Measurements from ENCODE around the gene FRMPD2. TPM values are rescaled to one million over a fixed set of nuclear protein-coding genes. Genes with fewer than 3 reads are reported as not detected.
"Not testable (repeated sequence)": the region's sequence is repeated elsewhere in the genome, so short reads cannot be mapped to it uniquely, and the experiment has no call there.

The FRMPD2 gene
- total RNA-seq, 1 donor from 2014 or later, result under 0.01 TPM

- no peak for DNase-seq (ENCODE audit: low read depth in 2 of 2)
Measured at GRCh38 chr10:48233559-48234005, 40.9 kb downstream of the FRMPD2 start.

GRCh38 chr10:48232717-48233447 is 41.6 kb downstream of the FRMPD2 start:
- no peak for DNase-seq (ENCODE audit: low read depth in 2 of 2)

- no peak for DNase-seq (ENCODE audit: low read depth in 2 of 2)
Measured at GRCh38 chr10:48231699-48232315, 42.7 kb downstream of the FRMPD2 start.

GRCh38 chr10:48231178-48231577 is 43.3 kb downstream of the FRMPD2 start:
- no peak for DNase-seq (ENCODE audit: low read depth in 2 of 2)

GRCh38 chr10:48227213-48227612 is 47.3 kb downstream of the FRMPD2 start:
- no peak for DNase-seq (ENCODE audit: low read depth in 2 of 2)

- peak; percentile 12 to 31 for DNase-seq (ENCODE audit: low read depth in 2 of 2)
Measured at GRCh38 chr10:48224979-48225560, 49.4 kb downstream of the FRMPD2 start.

GRCh38 chr10:48224296-48224695 is 50.2 kb downstream of the FRMPD2 start:
- no peak for DNase-seq (ENCODE audit: low read depth in 2 of 2)

- no peak for DNase-seq (ENCODE audit: low read depth in 2 of 2)
Measured at GRCh38 chr10:48221814-48222213, 52.7 kb downstream of the FRMPD2 start.

- not testable (repeated sequence) for DNase-seq (ENCODE audit: low read depth in 2 of 2)
Measured at GRCh38 chr10:48221031-48221430, 53.5 kb downstream of the FRMPD2 start.

- DNase-seq (ENCODE audit: low read depth in 2 of 2), result no peak
Measured at GRCh38 chr10:48219194-48219593, 55.3 kb downstream of the FRMPD2 start.

GRCh38 chr10:48216744-48217143 is 57.8 kb downstream of the FRMPD2 start:
- no peak for DNase-seq (ENCODE audit: low read depth in 2 of 2)

GRCh38 chr10:48216204-48216505 is 58.3 kb downstream of the FRMPD2 start:
- DNase-seq (ENCODE audit: low read depth in 2 of 2), result no peak

GRCh38 chr10:48215486-48216203 is 58.9 kb downstream of the FRMPD2 start:
- peak; percentile 51 to 63 for DNase-seq (ENCODE audit: low read depth in 2 of 2)

- DNase-seq (ENCODE audit: low read depth in 2 of 2), result no peak
Measured at GRCh38 chr10:48214716-48215485, 59.6 kb downstream of the FRMPD2 start.

GRCh38 chr10:48213047-48213446 is 61.4 kb downstream of the FRMPD2 start:
- no peak for DNase-seq (ENCODE audit: low read depth in 2 of 2)

- no peak for DNase-seq (ENCODE audit: low read depth in 2 of 2)
Measured at GRCh38 chr10:48211777-48212176, 62.7 kb downstream of the FRMPD2 start.

- DNase-seq (ENCODE audit: low read depth in 2 of 2), result no peak
Measured at GRCh38 chr10:48210966-48211365, 63.5 kb downstream of the FRMPD2 start.

- no peak for DNase-seq (ENCODE audit: low read depth in 2 of 2)
Measured at GRCh38 chr10:48210391-48210790, 64.1 kb downstream of the FRMPD2 start.

GRCh38 chr10:48209241-48209640 is 65.3 kb downstream of the FRMPD2 start:
- DNase-seq (ENCODE audit: low read depth in 2 of 2), result no peak

GRCh38 chr10:48207853-48208252 is 66.6 kb downstream of the FRMPD2 start:
- no peak for DNase-seq (ENCODE audit: low read depth in 2 of 2)

GRCh38 chr10:48206482-48207250 is 67.8 kb downstream of the FRMPD2 start:
- no peak for DNase-seq (ENCODE audit: low read depth in 2 of 2)

All from lung microvascular endothelial cell (primary cell).